Keratinocyte (primary cell): ENCODE data around the gene SGSM1. TPM values are rescaled to one million over a fixed set of nuclear protein-coding genes. Genes with fewer than 3 reads are reported as not detected.

Source experiments
- DNase-seq: peaks from one replicate; pipeline ENCODE4 v3.0.0-alpha.2; 2011; ENCODE audit warnings: low read depth, missing footprints, low spot score
- FAIRE-seq: peaks from 2 replicates; lab custom pipeline; 2011; peaks lifted over from hg19 to GRCh38; lab: Jason Lieb, UNC
- H2AFZ ChIP-seq: 2 replicates; pipeline ENCODE4 v1.6.0; 2012; ENCODE audit warnings: low read length, control low read depth, inconsistent platforms; ENCODE audit not compliant: control insufficient read depth
- H3K27ac ChIP-seq: 2 replicates; pipeline ENCODE4 v1.5.1; 2011; ENCODE audit warnings: low read length; ENCODE audit not compliant: control insufficient read depth, insufficient read depth
- H3K27me3 ChIP-seq: 3 replicates; pipeline ENCODE4 v1.6.0; 2011; ENCODE audit warnings: low read length; ENCODE audit not compliant: control insufficient read depth, insufficient read depth; ENCODE audit errors: extremely low read depth
- H3K36me3 ChIP-seq, 2 experiments: 2 replicates in 1 of 2; 3 replicates in 1 of 2; pipeline ENCODE4 v1.5.1; 2011; ENCODE audit warnings: low read length in 2 of 2, mild to moderate bottlenecking in 1 of 2; ENCODE audit not compliant: control insufficient read depth in 2 of 2, insufficient read depth in 2 of 2; ENCODE audit errors: extremely low read depth in 1 of 2
- H3K4me1 ChIP-seq: 3 replicates; pipeline ENCODE4 v1.5.1; 2011; ENCODE audit warnings: low read length; ENCODE audit not compliant: control insufficient read depth, insufficient read depth; ENCODE audit errors: extremely low read depth
- H3K4me2 ChIP-seq: 3 replicates; pipeline ENCODE4 v1.6.0; 2011; ENCODE audit warnings: low read depth, low read length; ENCODE audit not compliant: control insufficient read depth, insufficient read depth; ENCODE audit errors: extremely low read depth
- H3K4me3 ChIP-seq, 3 experiments: fragments of 200-600 bp in 1 of 3; sonication (generic) in 1 of 3; 2 replicates in 2 of 3; 3 replicates in 1 of 3; pipeline ENCODE4 v1.5.1; 2011 to 2016; ENCODE audit warnings: low read length in 3 of 3, mild to moderate bottlenecking in 3 of 3, control low read depth in 2 of 3, inconsistent platforms in 1 of 3, low read depth in 1 of 3, mixed read lengths in 1 of 3, mixed run types in 1 of 3, moderate library complexity in 1 of 3; ENCODE audit not compliant: control insufficient read depth in 2 of 3, insufficient read depth in 2 of 3; ENCODE audit errors: extremely low read depth in 1 of 3
- H3K79me2 ChIP-seq: 2 replicates; pipeline ENCODE4 v1.6.0; 2012; ENCODE audit warnings: low read length; ENCODE audit not compliant: control insufficient read depth, insufficient read depth
- H3K9ac ChIP-seq: 3 replicates; pipeline ENCODE4 v1.6.0; 2011; ENCODE audit warnings: low read length; ENCODE audit not compliant: control insufficient read depth, insufficient read depth; ENCODE audit errors: extremely low read depth
- H3K9me1 ChIP-seq: 3 replicates; pipeline ENCODE4 v1.6.0; 2011; ENCODE audit warnings: low read length; ENCODE audit not compliant: control insufficient read depth, insufficient read depth; ENCODE audit errors: extremely low read depth
- H3K9me3 ChIP-seq: 2 replicates; pipeline ENCODE4 v1.5.1; 2012; ENCODE audit warnings: low read depth, low read length; ENCODE audit not compliant: control insufficient read depth
- H4K20me1 ChIP-seq: 3 replicates; pipeline ENCODE4 v1.6.0; 2011; ENCODE audit warnings: low read length; ENCODE audit not compliant: control insufficient read depth, insufficient read depth; ENCODE audit errors: extremely low read depth
- EZH2 ChIP-seq: IDR thresholded peaks from one replicate; pipeline ENCODE4 v1.6.1; 2012; ENCODE audit warnings: inconsistent platforms, mild to moderate bottlenecking, low read length, moderate library complexity
- dilution Hi-C: fragments of 300-500 bp; cut with MboI; formaldehyde crosslinking; loops from one replicate; pipeline ENCODE4 v1.7.0; 2020; ENCODE audit warnings: low sequenced_read_pairs; ENCODE audit not compliant: extremely low pct_ligation_motif_present
- polyA plus RNA-seq, 5 experiments: library from polyadenylated mRNA; depleted of rRNA in 3 of 5; stranded (reverse) in 3 of 5; stranded (forward) in 1 of 5; unstranded in 1 of 5; fragments of >200 nt; gene quantifications; 1 replicate in 1 of 5; 2 replicates in 3 of 5; 3 replicates in 1 of 5; pipeline versions ENCODE4 v1.2.1 to v1.2.3, GENCODE V29; 2011 to 2012; ENCODE audit warnings: missing spikeins in 2 of 5, low read depth in 1 of 5, low replicate concordance in 1 of 5
- TF ChIP-seq, protein P1 (sequence below), 3 experiments: IDR thresholded peaks in 1 of 3; conservative IDR thresholded peaks in 1 of 3; optimal IDR thresholded peaks in 1 of 3; 2 replicates in 2 of 3; 3 replicates in 1 of 3; pipeline versions ENCODE3 to v1.5.1; 2011; ENCODE audit warnings: low read length in 3 of 3, mild to moderate bottlenecking in 3 of 3, moderate library complexity in 2 of 3, control low read depth in 1 of 3, inconsistent platforms in 1 of 3; ENCODE audit not compliant: insufficient read depth in 2 of 3; ENCODE audit errors: extremely low read depth in 1 of 3

The SGSM1 gene
- polyA plus RNA-seq, 1 donor (not counting 4 experiments of a cell fraction or from before 2014, with no cell fraction given) = not detected

DNA sequence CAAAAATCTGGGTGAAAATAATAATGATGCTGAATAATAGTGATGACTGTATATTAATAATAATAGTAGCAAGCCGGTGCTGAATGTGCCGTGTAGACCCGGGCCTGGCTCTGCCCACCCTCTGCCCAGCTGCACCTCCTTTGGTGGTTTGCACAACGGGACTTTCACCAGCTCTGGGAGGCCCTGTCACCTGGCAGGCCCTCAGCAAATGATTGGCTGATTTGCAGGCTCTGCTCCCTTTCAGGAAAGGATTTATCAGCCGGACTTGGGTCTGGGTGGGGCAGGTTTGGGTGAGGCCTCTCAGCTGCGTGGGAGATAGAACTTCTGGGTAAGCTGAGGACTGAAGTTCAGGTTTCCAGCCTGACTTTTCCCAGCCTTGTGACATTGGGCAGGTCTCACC lies 167.9 kb downstream of the SGSM1 start:
- TF ChIP-seq EZH2 = no peak
- TF ChIP-seq, protein P1, sequence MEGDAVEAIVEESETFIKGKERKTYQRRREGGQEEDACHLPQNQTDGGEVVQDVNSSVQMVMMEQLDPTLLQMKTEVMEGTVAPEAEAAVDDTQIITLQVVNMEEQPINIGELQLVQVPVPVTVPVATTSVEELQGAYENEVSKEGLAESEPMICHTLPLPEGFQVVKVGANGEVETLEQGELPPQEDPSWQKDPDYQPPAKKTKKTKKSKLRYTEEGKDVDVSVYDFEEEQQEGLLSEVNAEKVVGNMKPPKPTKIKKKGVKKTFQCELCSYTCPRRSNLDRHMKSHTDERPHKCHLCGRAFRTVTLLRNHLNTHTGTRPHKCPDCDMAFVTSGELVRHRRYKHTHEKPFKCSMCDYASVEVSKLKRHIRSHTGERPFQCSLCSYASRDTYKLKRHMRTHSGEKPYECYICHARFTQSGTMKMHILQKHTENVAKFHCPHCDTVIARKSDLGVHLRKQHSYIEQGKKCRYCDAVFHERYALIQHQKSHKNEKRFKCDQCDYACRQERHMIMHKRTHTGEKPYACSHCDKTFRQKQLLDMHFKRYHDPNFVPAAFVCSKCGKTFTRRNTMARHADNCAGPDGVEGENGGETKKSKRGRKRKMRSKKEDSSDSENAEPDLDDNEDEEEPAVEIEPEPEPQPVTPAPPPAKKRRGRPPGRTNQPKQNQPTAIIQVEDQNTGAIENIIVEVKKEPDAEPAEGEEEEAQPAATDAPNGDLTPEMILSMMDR (optimal IDR thresholded peaks at IDR 0.05 in 1 of 3, IDR thresholded peaks at IDR 0.05 in 1 of 3, conservative IDR thresholded peaks at IDR 0.05 in 1 of 3; ENCODE audit: extremely low read depth in 1 of 3, insufficient read depth in 2 of 3, low read length in 3 of 3) = no peak
- H3K36me3 ChIP-seq = peaks cover 0 to 5% of the 10 kb centered on the region in 2 experiments
- no peak for DNase-seq
- no peaks in the 10 kb centered on the region for H3K27me3 ChIP-seq
- H3K9ac ChIP-seq = no peak overlapping the region
- H3K4me2 ChIP-seq = no peak overlapping the region
- H3K4me1 ChIP-seq = peaks cover 53% of the 10 kb centered on the region
- H3K9me1 ChIP-seq = peaks cover 2% of the 10 kb centered on the region
- dilution Hi-C loops = no loop called here
- no peak for FAIRE-seq
- no peak overlapping the region for H3K27ac ChIP-seq
- peaks cover 43% of the 10 kb centered on the region for H3K79me2 ChIP-seq
- H3K9me3 ChIP-seq = no peaks in the 10 kb centered on the region
- no peaks in the 10 kb centered on the region for H4K20me1 ChIP-seq
- no peak overlapping the region for H3K4me3 ChIP-seq
- H2AFZ ChIP-seq = no peak overlapping the region

DNA sequence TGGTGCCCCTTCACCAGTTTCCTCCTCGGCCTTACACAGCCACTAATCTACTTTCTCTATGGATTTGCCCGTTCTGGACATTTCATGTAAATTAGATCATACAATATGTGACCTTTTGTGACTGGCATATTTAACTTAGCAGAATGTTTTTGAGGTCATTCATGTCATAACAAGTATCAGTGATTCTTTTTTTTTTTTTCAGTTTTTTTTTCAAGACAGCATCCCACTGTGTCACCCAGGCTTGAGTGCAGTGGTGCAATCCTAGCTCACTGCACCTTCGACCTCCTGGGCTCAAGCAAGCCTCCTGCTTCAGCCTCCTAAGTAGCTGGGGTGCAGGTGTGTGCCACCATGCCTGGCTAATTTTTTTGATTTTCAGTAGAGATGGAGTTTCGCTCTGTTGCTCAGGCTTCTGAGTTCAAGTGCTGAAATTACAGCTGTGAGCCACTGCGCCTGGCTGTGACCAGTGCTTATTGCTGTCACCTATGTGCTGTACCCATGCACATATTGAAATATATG lies 169.2 kb downstream of the SGSM1 start:
- Histone ChIP-seq H3K9me3 (no peaks in the 10 kb centered on the region), H3K27ac (peak overlapping the region; percentile 96), H4K20me1 (no peaks in the 10 kb centered on the region), H3K36me3 (peaks cover 0 to 5% of the 10 kb centered on the region in 2 experiments), H3K27me3 (no peaks in the 10 kb centered on the region), H3K9me1 (peaks cover 2% of the 10 kb centered on the region), H3K4me2 (no peak overlapping the region), H2AFZ (no peak overlapping the region), H3K4me1 (peaks cover 46% of the 10 kb centered on the region), H3K4me3 (no peak overlapping the region), H3K9ac (no peak overlapping the region), H3K79me2 (peaks cover 40% of the 10 kb centered on the region)
- no peak for FAIRE-seq
- dilution Hi-C loops = no loop called here
- TF ChIP-seq, protein P1 (optimal IDR thresholded peaks at IDR 0.05 in 1 of 3, IDR thresholded peaks at IDR 0.05 in 1 of 3, conservative IDR thresholded peaks at IDR 0.05 in 1 of 3; ENCODE audit: extremely low read depth in 1 of 3, insufficient read depth in 2 of 3, low read length in 3 of 3) = no peak
- TF ChIP-seq EZH2 = no peak
- no peak for DNase-seq
